ENCODE results near the gene ZKSCAN4. TPM values are rescaled to one million over a fixed set of nuclear protein-coding genes. Genes with fewer than 3 reads are reported as not detected.

ZKSCAN4 gene
- total and polyA plus RNA-seq, 2 donors (not counting 1 experiment from before 2014, with no cell fraction given) = 3.0 to 12.1 TPM

- peaks cover 10 to 18% of the 10 kb centered on the region in 2 donors for H3K4me1 ChIP-seq (ENCODE audit: control insufficient read depth in 2 of 2, insufficient read depth in 2 of 2, low read length in 2 of 2)
- peak overlapping the region; percentile 62 to 100 (median 72) for H3K4me3 ChIP-seq (ENCODE audit: control extremely low read depth in 1 of 5, extremely low read depth in 1 of 5, insufficient read depth in 1 of 5, low read depth in 2 of 5, low read length in 4 of 5)
- peak overlapping the region; percentile 94 for H2AFZ ChIP-seq (ENCODE audit: insufficient read depth, low read depth, low read length, poor library complexity, severe bottlenecking)
- ChIA-PET POLR2A (interaction anchor here (0.5 to 2.1 kb wide), 8 partner anchors 14 to 894 kb away, joined by 3 to 12 read pairs (median 4); partner anchors contain the start of genes ZKSCAN4, ZKSCAN8, ZSCAN12 and ZSCAN31), CTCF (interaction anchor here (0.7 to 3.0 kb wide), 10 partner anchors 14 to 469 kb away, joined by 3 to 24 read pairs (median 4); partner anchors contain the start of genes PGBD1, ZKSCAN3, ZKSCAN4 and ZKSCAN8)
- no peak overlapping the region for H3K27ac Mint-ChIP-seq
- peaks cover 0 to 5% (median 0%) of the 10 kb centered on the region in 4 experiments for H3K27me3 ChIP-seq (replicated peaks in 1 of 4; ENCODE audit: control extremely low read depth in 1 of 4, control insufficient read depth in 3 of 4, insufficient read depth in 4 of 4, low read length in 3 of 4)
- DNase-seq (no peak), ATAC-seq (ENCODE audit: low read depth) (no peak)
- no peaks in the 10 kb centered on the region for H3K9me3 Mint-ChIP-seq (ENCODE audit: insufficient read depth)
- peak overlapping the region; percentile 84 for H3K4me2 ChIP-seq (replicated peaks; ENCODE audit: low read depth, low read length, poor library complexity, severe bottlenecking)
- no peaks in the 10 kb centered on the region for H3K27me3 Mint-ChIP-seq
- H3K9me3 ChIP-seq (ENCODE audit: control extremely low read depth in 1 of 3, control insufficient read depth in 2 of 3, insufficient read depth in 1 of 3, low read length in 2 of 3) = no peaks in the 10 kb centered on the region
- peak overlapping the region; percentile 89 for H3K9ac ChIP-seq (ENCODE audit: low read length)
- no CpG with 5 or more reads among the region's 5 CpGs for WGBS (ENCODE audit: insufficient coverage)
- H3K4me1 Mint-ChIP-seq = peaks cover 10% of the 10 kb centered on the region
- H3K27ac ChIP-seq (ENCODE audit: low read length in 2 of 2) = peak overlapping the region; percentile 66 to 77
- no peaks in the 10 kb centered on the region for H4K20me1 ChIP-seq (ENCODE audit: control insufficient read depth, insufficient read depth, low read length, poor library complexity, severe bottlenecking)
- peaks cover 24% of the 10 kb centered on the region for H3K79me2 ChIP-seq (ENCODE audit: control insufficient read depth, insufficient read depth, low read length)
- H3K4me3 Mint-ChIP-seq = no peak overlapping the region
- intact Hi-C loops (cut with micrococcal nuclease) = loop anchor here (2.0 to 5.0 kb wide), 5 partner anchors 130 to 879 kb away; partner anchors contain the start of genes ZNF165, ZNF391, ZSCAN12 and ZSCAN16
- TF ChIP-seq EZH2 (IDR thresholded peaks at IDR 0.05; ENCODE audit: borderline replicate concordance, insufficient read depth, low read depth, low read length, poor library complexity, severe bottlenecking) (no peak), CTCF (IDR thresholded peaks at IDR 0.05) (no peak)
- H3K36me3 ChIP-seq (replicated peaks in 1 of 2; ENCODE audit: control extremely low read depth in 1 of 2, control insufficient read depth in 1 of 2, extremely low read depth in 1 of 2, insufficient read depth in 2 of 2, low read length in 1 of 2) = peaks cover 0 to under 1% of the 10 kb centered on the region in 2 experiments
Measured at GRCh38 chr6:28266563-28266961, 14.5 kb upstream of the ZKSCAN4 start.

GRCh38 chr6:28264834-28265401 is 12.8 kb upstream of the ZKSCAN4 start:
- H3K9me3 Mint-ChIP-seq (ENCODE audit: insufficient read depth) = no peaks in the 10 kb centered on the region
- no peak overlapping the region for H3K4me3 ChIP-seq (ENCODE audit: control extremely low read depth in 1 of 5, extremely low read depth in 1 of 5, insufficient read depth in 1 of 5, low read depth in 2 of 5, low read length in 4 of 5)
- ATAC-seq (ENCODE audit: low read depth) (no peak), DNase-seq (no peak)
- H3K79me2 ChIP-seq (ENCODE audit: control insufficient read depth, insufficient read depth, low read length) = peaks cover 24% of the 10 kb centered on the region
- H2AFZ ChIP-seq (ENCODE audit: insufficient read depth, low read depth, low read length, poor library complexity, severe bottlenecking) = no peak overlapping the region
- TF ChIP-seq EZH2 (IDR thresholded peaks at IDR 0.05; ENCODE audit: borderline replicate concordance, insufficient read depth, low read depth, low read length, poor library complexity, severe bottlenecking) (no peak), CTCF (IDR thresholded peaks at IDR 0.05) (no peak)
- no peaks in the 10 kb centered on the region for H4K20me1 ChIP-seq (ENCODE audit: control insufficient read depth, insufficient read depth, low read length, poor library complexity, severe bottlenecking)
- H3K4me1 Mint-ChIP-seq = peaks cover 7% of the 10 kb centered on the region
- POLR2A ChIA-PET = interaction anchor here (0.5 to 1.3 kb wide), 4 partner anchors 18 to 371 kb away, joined by 3 to 5 read pairs (median 4); a partner anchor contains a TSS
- H3K27ac Mint-ChIP-seq = no peak overlapping the region
- CTCF ChIA-PET = interaction anchor here (0.8 to 1.0 kb wide), 2 partner anchors 11 to 119 kb away, joined by 3 read pairs; no protein-coding TSS in a partner anchor
- no peak overlapping the region for H3K27ac ChIP-seq (ENCODE audit: low read length in 2 of 2)
- no peak overlapping the region for H3K4me3 Mint-ChIP-seq
- H3K4me1 ChIP-seq (ENCODE audit: control insufficient read depth in 2 of 2, insufficient read depth in 2 of 2, low read length in 2 of 2) = peaks cover 10 to 18% of the 10 kb centered on the region in 2 donors
- no peaks in the 10 kb centered on the region for H3K9me3 ChIP-seq (ENCODE audit: control extremely low read depth in 1 of 3, control insufficient read depth in 2 of 3, insufficient read depth in 1 of 3, low read length in 2 of 3)
- intact Hi-C loops (cut with micrococcal nuclease) = loop anchor here (5.0 kb wide), 2 partner anchors 143 to 878 kb away; partner anchors contain the start of genes ZNF391 and ZSCAN16
- 100% methylated on average over 1 of the region's 4 CpGs for WGBS (ENCODE audit: insufficient coverage)
- H3K27me3 Mint-ChIP-seq = no peaks in the 10 kb centered on the region
- H3K9ac ChIP-seq (ENCODE audit: low read length) = no peak overlapping the region
- H3K36me3 ChIP-seq (replicated peaks in 1 of 2; ENCODE audit: control extremely low read depth in 1 of 2, control insufficient read depth in 1 of 2, extremely low read depth in 1 of 2, insufficient read depth in 2 of 2, low read length in 1 of 2) = no peaks in the 10 kb centered on the region
- peaks cover 0 to 7% (median 0%) of the 10 kb centered on the region in 4 experiments for H3K27me3 ChIP-seq (replicated peaks in 1 of 4; ENCODE audit: control extremely low read depth in 1 of 4, control insufficient read depth in 3 of 4, insufficient read depth in 4 of 4, low read length in 3 of 4)
- no peak overlapping the region for H3K4me2 ChIP-seq (replicated peaks; ENCODE audit: low read depth, low read length, poor library complexity, severe bottlenecking)
